Mucosa of gallbladder (tissue), 1 donor: Measurements from ENCODE around the gene CEACAM8. TPM values are rescaled to one million over a fixed set of nuclear protein-coding genes. Genes with fewer than 3 reads are reported as not detected.
"Not testable (repeated sequence)": the region's sequence is repeated elsewhere in the genome, so short reads cannot be mapped to it uniquely, and the experiment has no call there.

ENCODE experiments used
- DNase-seq: peaks from one replicate; pipeline ENCODE4 v3.0.0-alpha.2; 2020; ENCODE audit warnings: low spot score
- total RNA-seq: library from RNA; stranded (reverse); gene quantifications from one replicate; pipeline ENCODE4 v1.2.1, GENCODE V29; 2021
- donor health status: DM: no; HTN: no; CAD: no.

Gene CEACAM8
- total RNA-seq, 1 donor from 2014 or later, result not detected

GRCh38 chr19:42544146-42544545 lies 50.6 kb downstream of the CEACAM8 start:
- no peak for DNase-seq

- no peak for DNase-seq
Measured at GRCh38 chr19:42542791-42543190, 51.9 kb downstream of the CEACAM8 start.

GRCh38 chr19:42540071-42540553 lies 54.6 kb downstream of the CEACAM8 start:
- DNase-seq, result no peak

- DNase-seq, result no peak
Measured at GRCh38 chr19:42538841-42539709, 55.6 kb downstream of the CEACAM8 start.

GRCh38 chr19:42535276-42535675 lies 59.4 kb downstream of the CEACAM8 start:
- DNase-seq, result not testable (repeated sequence)

GRCh38 chr19:42534391-42534790 lies 60.3 kb downstream of the CEACAM8 start:
- DNase-seq, result no peak

GRCh38 chr19:42532891-42533290 lies 61.8 kb downstream of the CEACAM8 start:
- DNase-seq, result no peak

GRCh38 chr19:42531313-42531712 lies 63.4 kb downstream of the CEACAM8 start:
- no peak for DNase-seq

Other genes with a start within 250 kb of the CEACAM8 start
- gene CNFN, start 204.6 kb downstream of the CEACAM8 start, total RNA-seq, result 1.9 TPM
- gene LIPE, start 167.5 kb downstream of the CEACAM8 start, total RNA-seq, result 20.9 TPM
- 2.1 TPM for gene CXCL17, start 152.0 kb downstream of the CEACAM8 start, total RNA-seq
- 19.5 TPM for gene CEACAM1, start 66.4 kb downstream of the CEACAM8 start, total RNA-seq
- gene PSG3, start 145.6 kb upstream of the CEACAM8 start, total RNA-seq, result not detected
- gene PSG8, start 170.8 kb upstream of the CEACAM8 start, total RNA-seq, result not detected